Measurements from ENCODE around the gene ATP8A2.

ATP8A2 gene

GRCh38 chr13:25915840-25916518 is 544.2 kb downstream of the ATP8A2 start:
- TF ChIP-seq SIN3A (IDR thresholded peaks at IDR 0.05; ENCODE audit: borderline replicate concordance, insufficient read depth, low read length) (no peak), POLR2AphosphoS5 (IDR thresholded peaks at IDR 0.05; ENCODE audit: low read depth, low read length) (no peak), REST (IDR thresholded peaks at IDR 0.05; ENCODE audit: insufficient read depth in 1 of 2, low read depth in 2 of 2, low read length in 2 of 2) (no peak), TAF1 (IDR thresholded peaks at IDR 0.05; ENCODE audit: borderline replicate concordance, insufficient read depth, low read length) (no peak), FOXP2 (optimal IDR thresholded peaks at IDR 0.05; ENCODE audit: borderline replicate concordance, extremely low read depth, extremely low read length, insufficient read depth) (no peak)

- TF ChIP-seq POLR2AphosphoS5 (IDR thresholded peaks at IDR 0.05; ENCODE audit: low read depth, low read length) (no peak), SIN3A (IDR thresholded peaks at IDR 0.05; ENCODE audit: borderline replicate concordance, insufficient read depth, low read length) (no peak), TAF1 (IDR thresholded peaks at IDR 0.05; ENCODE audit: borderline replicate concordance, insufficient read depth, low read length) (no peak), FOXP2 (optimal IDR thresholded peaks at IDR 0.05; ENCODE audit: borderline replicate concordance, extremely low read depth, extremely low read length, insufficient read depth) (no peak), REST (IDR thresholded peaks at IDR 0.05; ENCODE audit: insufficient read depth in 1 of 2, low read depth in 2 of 2, low read length in 2 of 2) (no peak)
Measured at GRCh38 chr13:25920277-25920676, 548.5 kb downstream of the ATP8A2 start.

- TF ChIP-seq TAF1 (IDR thresholded peaks at IDR 0.05; ENCODE audit: borderline replicate concordance, insufficient read depth, low read length): no peak
Measured at GRCh38 chr13:25920931-25921330, 549.2 kb downstream of the ATP8A2 start.

GRCh38 chr13:25922376-25922775 is 550.6 kb downstream of the ATP8A2 start:
- TF ChIP-seq FOXP2 (optimal IDR thresholded peaks at IDR 0.05; ENCODE audit: borderline replicate concordance, extremely low read depth, extremely low read length, insufficient read depth): no peak
- TF ChIP-seq POLR2AphosphoS5 (IDR thresholded peaks at IDR 0.05; ENCODE audit: low read depth, low read length): no peak
- no peak for TF ChIP-seq SIN3A (IDR thresholded peaks at IDR 0.05; ENCODE audit: borderline replicate concordance, insufficient read depth, low read length)
- no peak for TF ChIP-seq TAF1 (IDR thresholded peaks at IDR 0.05; ENCODE audit: borderline replicate concordance, insufficient read depth, low read length)
- TF ChIP-seq REST (IDR thresholded peaks at IDR 0.05; ENCODE audit: insufficient read depth in 1 of 2, low read depth in 2 of 2, low read length in 2 of 2): no peak

- TF ChIP-seq POLR2AphosphoS5 (IDR thresholded peaks at IDR 0.05; ENCODE audit: low read depth, low read length) (no peak), REST (IDR thresholded peaks at IDR 0.05; ENCODE audit: insufficient read depth in 1 of 2, low read depth in 2 of 2, low read length in 2 of 2) (no peak), SIN3A (IDR thresholded peaks at IDR 0.05; ENCODE audit: borderline replicate concordance, insufficient read depth, low read length) (no peak), TAF1 (IDR thresholded peaks at IDR 0.05; ENCODE audit: borderline replicate concordance, insufficient read depth, low read length) (no peak), FOXP2 (optimal IDR thresholded peaks at IDR 0.05; ENCODE audit: borderline replicate concordance, extremely low read depth, extremely low read length, insufficient read depth) (no peak)
Measured at GRCh38 chr13:25923217-25924085, 551.7 kb downstream of the ATP8A2 start.

All from PFSK-1 (cell line).